ENCODE measurements around the gene KCNJ11.

DNA sequence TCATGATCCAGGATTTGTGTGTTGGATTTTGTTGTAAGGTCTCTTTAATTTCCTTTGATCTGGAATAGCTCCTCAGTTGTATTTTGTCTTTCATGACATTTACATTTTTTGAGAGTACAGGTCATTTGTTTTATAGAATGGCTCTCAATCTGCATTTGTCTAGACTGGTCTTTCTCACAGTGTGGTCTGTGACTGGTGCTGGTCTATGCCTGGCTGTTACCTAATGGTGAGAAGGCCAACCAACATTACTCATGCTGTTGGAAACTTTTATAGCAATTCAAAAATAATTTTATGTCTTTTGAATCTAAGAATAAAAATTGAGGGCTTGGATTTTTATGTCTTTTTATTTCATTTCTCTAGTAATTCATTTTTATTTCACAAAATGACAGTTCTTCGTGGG is 40.8 kb downstream of the KCNJ11 start:
- TF ChIP-seq, protein P1, sequence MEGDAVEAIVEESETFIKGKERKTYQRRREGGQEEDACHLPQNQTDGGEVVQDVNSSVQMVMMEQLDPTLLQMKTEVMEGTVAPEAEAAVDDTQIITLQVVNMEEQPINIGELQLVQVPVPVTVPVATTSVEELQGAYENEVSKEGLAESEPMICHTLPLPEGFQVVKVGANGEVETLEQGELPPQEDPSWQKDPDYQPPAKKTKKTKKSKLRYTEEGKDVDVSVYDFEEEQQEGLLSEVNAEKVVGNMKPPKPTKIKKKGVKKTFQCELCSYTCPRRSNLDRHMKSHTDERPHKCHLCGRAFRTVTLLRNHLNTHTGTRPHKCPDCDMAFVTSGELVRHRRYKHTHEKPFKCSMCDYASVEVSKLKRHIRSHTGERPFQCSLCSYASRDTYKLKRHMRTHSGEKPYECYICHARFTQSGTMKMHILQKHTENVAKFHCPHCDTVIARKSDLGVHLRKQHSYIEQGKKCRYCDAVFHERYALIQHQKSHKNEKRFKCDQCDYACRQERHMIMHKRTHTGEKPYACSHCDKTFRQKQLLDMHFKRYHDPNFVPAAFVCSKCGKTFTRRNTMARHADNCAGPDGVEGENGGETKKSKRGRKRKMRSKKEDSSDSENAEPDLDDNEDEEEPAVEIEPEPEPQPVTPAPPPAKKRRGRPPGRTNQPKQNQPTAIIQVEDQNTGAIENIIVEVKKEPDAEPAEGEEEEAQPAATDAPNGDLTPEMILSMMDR (IDR thresholded peaks at IDR 0.05): no peak
- TF ChIP-seq POLR2A (IDR thresholded peaks at IDR 0.05; ENCODE audit: low read depth) (no peak), POLR2AphosphoS5 (IDR thresholded peaks at IDR 0.05) (no peak), EP300 (IDR thresholded peaks at IDR 0.05) (no peak)
